NCI-H146 treated with DMSO at 0.1 percent for 48 hours (cell line): ENCODE measurements around the gene TLL1.

Experiments
- DNase-seq: peaks from one replicate; lab custom pipeline; 2025; ENCODE audit not compliant: unreplicated experiment; lab: John Stamatoyannopoulos, UW

TLL1 gene

DNA sequence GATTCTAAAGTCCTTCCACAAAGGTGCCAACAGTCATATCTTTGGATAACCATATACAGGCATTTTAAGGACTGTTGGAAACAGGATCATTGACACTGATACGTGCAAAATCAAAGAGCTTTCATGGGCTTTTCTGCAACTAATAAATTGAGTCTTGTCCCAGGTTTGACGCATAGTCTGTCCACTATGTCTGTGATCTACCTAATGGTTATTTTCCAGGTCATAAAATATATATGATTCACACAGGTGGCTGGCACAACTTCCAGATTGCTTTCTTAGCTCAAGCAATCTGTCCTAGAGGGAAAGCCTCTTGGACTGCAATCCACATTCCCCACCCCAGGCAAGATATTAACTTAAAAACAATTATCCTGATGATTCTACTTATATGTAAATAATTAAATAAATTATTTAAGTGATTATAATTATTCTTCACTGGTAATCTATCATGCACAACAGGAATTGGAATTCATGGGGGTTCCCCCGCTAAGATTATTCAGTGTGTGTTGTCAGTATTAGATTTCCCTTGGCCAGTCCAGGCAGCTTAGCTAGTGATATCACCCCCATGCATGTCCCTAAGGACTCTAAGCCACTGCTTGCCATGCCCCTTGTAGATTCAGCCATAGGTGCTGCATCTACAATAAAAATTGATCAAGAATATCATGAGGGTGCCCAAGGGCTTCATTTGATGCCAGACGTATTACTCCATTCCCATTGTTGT is 97.8 kb downstream of the TLL1 start:
- DNase-seq: no peak

DNA sequence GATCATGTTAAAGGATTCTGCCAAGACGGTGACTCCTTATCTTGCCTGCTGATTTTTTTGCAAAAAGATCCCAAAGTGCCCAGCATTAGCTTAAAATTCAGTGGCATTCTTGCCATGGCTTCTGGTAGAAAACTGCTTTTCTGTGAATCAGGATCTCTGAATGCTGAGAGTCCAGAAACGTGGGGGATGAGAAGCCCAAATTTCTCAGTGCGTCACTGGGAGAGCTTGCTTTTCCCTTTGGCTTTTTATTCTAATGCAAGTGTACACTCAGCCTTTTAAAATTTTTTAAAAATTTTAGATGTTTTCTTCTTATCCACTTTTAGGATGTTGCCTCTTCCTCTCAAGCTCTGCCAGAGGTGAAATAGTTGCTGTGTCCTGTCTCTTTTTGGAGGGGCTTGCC is 98.4 kb downstream of the TLL1 start:
- DNase-seq: no peak

DNA sequence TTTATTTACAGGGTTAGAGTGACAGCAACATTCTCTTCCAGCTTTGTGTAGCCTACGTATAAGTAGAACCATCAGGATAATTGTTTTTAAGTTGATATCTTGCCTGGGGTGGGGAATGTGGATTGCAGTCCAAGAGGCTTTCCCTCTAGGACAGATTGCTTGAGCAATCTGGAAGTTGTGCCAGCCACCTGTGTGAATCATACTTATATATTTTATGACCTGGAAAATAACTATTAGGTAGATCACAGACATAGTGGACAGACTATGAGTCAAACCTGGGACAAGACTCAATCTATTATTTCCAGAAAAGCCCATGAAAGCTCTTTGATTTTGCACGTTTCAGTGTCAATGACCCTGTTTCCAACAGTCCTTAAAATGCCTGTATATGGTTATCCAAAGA is 98.9 kb downstream of the TLL1 start:
- DNase-seq: no peak

DNA sequence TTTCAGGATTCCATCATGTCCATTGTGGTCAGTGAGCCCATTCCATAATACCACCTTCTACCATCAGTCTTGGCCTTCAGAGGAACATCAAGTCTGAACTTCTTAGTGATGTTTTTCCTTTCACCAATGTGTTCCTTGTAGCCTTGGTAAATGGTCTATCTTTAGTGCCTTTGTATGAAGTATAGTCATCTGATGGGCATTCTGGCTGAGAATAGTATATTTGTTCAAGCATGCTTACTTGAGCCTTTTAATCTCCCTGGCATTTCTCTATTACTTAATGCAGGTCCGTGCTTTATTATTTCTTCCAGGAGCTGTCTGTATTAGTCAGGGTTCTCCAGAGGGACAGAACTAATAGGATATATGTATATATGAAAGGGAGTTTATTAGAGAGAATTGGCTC is 99.7 kb downstream of the TLL1 start:
- DNase-seq: no peak

DNA sequence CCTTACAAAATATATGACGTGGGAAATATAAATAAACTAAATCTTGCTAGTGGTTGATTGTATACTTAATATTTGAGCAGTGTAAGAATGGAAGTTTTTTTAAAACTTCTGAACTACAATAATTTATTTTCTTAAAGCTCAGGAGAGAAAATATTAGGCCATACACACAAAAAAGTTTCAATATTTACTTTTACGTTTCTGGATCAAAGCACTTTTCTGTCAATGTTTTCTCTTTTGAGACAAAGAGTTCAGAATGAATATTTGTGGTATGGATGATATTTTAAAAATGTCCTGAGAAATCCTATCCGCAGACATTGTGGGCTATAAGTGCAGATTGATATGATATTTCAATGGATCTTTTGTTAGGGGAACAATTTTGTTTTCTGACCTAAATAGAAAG is 109.9 kb downstream of the TLL1 start:
- DNase-seq: no peak

DNA sequence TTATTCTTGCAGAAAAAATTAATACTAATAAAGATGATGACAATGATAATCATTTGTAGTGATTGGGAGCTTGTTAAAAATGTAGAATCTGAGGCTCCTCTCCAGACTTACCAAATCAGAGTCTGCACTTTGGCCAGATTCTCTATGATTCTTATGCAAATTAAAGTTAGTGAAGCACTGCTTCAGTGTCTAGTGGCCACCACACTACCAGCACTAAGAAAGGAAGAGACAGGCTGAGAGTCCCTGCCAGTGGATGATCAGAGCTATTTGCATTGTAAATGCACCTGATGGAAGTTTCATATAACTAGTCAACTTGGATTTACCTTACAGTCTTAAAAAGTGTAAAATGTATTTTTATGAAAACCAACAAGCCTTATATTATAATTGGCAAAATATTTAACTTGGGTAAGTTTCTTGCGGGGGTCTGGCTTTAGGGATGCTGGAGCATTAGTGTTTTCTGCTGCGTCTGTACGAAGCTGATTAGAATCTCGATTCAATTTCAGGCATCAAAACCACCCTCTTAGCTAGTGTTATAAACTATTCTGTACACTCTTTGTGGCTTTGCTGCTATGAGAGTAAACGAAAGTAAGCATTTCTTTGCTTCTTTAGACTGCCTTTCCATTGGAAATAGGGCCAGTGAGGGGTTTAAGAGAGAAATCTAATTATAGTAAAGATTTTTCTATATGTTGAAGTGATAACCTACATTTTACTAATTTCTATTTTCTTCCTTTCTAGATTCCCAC is 114.1 kb downstream of the TLL1 start:
- peak; percentile 41 for DNase-seq

DNA sequence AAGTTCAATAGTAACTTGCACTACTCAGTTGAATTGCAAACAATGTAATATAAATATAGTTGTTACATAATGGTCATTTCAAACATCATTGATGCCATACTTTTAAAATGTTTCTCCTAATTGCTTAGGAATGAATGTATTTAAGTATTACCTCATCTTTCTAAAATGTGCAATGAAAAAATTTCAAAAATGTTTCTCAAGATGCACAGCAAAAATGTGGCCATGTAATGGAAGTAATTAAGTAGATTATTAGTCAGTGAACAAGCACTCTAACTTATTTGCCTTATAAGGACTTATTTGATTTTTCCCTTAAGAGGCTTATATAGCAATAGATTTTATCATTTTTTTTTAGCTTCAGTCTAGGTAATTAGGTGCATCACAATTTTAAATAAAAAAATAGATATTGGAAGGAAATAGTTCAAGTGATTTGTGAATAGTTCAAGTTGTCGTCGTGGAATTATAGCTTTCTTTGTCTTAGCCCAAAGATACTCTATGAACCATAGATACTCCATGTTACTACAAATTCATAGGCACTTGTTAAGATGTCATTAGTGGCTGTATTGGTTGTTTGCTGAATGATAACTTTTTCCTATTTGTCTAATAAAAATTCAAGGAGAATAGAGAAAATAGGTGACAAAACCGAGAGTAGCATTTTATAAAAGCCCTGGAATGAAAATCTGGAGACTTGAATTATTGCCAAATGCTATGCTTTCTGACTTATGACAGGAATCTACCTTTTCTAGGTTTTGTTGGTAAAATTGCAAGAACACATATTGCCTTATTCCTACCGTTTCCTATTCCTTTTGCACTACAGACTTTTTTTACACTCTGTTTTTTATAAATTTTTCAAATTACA is 118.5 kb downstream of the TLL1 start:
- no peak for DNase-seq

DNA sequence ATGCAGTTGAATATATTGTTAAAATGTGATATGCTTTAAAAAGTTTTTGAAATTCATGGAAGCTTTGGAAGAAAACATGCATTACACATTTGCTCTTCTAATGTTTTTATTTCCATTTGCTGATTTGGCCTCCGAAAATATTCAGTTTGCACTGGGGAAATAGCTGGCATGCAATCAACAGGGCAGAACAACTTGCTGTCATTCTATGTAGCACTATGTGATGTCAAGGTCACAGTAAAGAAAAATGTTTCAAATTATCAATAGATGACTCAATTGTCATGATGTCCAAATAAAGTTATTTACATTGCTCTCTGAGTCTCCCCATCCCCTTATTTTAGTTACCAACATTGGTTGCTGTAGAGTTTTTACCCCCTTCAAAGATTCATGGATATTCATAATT is 119.2 kb downstream of the TLL1 start:
- no peak for DNase-seq

DNA sequence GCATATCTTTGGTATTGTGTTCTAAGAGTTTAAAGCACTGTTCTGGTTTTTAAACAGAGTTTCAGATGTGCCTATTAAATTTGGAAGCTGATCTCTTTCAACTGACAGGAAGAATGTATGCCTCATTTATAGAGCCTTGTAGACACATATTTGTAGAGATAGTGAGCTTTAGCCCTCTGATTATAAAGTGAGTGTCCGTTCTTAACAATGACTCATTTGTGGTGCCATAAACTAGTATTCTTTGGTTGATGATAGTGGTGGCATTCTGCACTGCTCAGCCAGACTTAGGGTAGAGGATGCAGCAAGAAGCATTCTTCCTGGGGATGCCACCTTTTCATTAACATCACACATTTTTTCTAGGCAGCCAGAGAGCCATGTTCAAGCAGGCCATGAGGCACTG is 121.7 kb downstream of the TLL1 start:
- DNase-seq: no peak

DNA sequence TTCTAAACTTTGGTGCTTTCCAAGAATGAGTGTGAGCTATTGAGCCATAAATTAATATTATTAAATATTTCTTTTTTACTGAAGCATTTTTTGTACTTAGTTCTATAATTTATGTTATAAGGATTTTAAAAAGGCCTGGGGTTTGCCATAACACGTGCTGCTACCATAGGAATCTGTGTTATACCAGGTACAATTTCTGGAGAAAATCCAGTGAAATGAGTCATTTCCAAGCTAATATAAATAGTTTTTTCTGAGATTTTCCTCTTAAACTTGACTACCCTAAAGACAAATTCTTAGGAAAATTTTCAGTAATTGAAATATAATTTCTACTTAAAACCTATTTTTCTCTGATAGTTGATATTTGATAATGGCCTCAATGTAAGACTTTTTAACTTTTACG is 130.8 kb downstream of the TLL1 start:
- DNase-seq: no peak

DNA sequence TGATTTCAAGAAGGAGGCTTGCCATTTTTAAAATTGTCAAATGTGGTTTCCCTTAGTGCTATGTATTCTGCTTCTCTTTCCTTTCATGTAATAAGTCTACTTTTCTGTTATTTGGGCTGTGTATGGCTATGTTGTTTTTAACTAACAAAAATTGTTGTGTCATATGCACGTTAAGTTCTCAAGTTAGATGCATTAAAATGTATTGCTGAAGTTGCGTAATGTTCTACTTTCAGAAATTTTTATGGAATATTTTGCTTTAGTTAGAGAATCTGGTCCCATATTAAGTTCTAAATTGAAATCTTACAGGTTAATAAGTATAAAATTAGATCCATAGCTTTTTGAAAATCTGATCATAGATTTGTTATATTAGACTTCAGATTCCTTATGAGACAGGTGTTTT is 133.2 kb downstream of the TLL1 start:
- DNase-seq: no peak

DNA sequence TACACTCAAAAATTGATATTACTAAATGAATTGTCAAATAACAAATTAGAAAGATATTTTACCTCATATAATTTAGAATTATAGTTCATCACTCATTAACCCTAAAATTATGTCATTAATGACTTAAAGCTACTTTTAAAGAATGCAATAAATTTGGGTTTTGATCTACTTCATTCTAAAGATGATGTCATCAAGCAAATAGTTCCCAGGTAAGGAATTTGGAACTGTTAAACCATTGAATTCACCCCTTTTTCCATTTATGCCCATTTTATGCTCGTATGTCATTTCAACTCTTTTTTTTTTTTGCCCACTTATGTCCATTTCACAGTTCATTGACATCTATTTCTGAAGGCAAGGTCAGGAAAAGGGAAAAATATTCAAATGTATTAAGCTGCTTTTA is 135.5 kb downstream of the TLL1 start:
- DNase-seq: no peak

DNA sequence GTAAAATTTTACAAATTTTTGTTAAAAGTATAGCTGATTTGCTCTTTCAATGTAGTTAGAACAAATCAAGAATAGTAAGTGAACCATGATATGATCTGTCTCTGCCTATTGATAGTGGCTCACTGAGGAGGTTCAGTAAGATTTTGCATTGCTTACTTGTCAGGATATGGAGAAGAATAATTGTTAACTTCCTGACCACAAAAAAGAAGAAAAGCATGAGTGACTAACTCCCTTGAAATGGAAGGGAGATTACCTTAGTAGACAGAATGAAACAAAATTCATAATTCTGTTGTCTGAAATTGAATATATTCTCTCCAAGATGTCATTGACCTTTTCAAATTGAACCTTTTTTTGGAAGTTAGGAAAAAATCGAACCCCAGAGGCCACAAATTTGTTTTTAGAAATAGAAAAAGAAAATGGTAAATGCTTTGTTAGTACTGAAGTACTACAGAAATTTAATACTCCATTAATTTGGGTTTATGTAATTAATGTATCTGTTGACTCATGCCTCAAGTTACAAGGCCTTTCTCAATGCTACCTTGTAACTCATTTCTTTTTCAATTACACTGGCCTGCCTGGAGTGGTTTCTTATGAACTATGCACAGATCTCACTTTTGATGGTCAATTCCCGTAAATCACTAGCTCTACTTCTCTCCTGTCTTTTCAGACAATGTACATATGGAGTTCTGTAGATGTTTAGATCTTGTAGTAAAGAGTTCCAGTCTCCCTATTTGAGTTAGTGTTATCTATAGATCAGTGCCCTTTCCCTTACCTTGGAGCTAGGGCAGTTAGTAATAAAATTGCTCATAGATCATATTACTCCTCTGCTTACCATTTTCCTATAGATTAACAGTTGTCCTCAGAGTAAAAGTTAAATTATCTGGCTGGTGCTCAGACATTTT is 139.3 kb downstream of the TLL1 start:
- DNase-seq: no peak

DNA sequence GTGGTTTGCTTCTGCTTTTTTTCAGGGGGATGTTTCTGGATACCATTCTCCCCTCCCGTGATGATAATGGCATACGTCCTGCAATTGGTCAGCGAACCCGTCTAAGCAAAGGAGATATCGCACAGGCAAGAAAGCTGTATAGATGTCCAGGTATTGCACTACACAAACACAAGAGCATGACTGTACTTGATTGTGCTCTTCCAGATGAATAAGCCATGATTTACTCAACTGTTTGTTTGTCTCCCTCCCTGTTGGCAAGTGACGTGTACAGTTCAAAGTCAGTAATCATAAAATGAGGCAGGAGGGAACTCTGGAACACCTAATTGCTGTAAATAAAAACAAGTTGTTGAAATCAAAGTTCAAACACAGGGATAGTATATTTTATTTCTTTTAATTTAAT is 141.4 kb downstream of the TLL1 start:
- no peak for DNase-seq

DNA sequence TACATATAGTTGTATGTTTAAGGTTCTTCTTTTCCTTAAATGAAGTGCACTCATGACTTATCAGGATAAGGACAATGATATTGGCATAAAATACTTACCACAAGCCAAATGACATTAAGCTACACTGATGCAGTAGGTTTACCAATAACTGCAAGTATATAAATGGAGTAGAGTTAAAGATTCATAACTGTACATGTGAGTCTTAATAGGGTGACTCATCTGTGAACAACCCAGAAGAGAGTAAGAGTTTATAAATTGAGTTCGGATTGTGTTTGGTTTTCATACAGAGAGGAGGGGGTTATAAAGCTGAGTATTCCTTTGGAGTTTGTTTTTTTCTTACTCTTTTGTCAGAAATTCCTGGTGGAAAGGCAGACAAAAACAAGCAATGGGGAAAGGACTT is 144.8 kb downstream of the TLL1 start:
- no peak for DNase-seq

DNA sequence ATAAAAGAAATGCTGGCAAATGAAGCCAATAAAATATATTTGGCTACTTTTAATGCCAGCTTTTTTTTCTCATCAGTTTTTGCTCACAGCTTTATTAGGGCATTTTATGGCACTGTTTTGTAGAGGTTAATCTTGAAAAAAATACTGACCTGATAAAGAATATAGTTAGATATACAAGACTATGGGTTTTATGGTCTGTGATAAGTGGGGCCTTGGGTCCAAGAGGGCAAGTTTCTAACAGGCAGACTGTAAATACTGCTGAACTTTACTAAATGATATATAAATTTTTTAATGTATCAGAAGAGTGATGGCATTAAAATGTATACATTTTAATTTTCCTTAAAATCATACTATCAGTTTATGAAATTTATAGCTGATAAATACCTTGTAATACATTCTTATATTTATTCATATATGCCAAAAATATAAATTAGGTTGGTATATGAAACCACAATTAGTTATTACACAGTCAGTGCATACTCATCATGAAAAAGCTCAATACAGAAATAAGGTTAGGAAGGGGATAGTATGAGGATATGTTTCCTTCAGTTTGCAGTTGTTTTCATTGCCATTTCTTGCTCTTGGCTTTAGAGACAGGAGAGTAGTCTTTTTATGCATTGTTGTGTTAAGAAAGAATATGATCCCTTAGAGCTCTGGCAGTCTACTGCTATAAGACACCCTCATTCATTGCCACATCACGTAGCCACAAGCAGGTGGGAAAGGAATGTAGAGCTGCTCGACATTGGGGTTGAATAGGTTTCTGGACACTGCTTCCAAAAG is 146.6 kb downstream of the TLL1 start:
- DNase-seq: no peak

DNA sequence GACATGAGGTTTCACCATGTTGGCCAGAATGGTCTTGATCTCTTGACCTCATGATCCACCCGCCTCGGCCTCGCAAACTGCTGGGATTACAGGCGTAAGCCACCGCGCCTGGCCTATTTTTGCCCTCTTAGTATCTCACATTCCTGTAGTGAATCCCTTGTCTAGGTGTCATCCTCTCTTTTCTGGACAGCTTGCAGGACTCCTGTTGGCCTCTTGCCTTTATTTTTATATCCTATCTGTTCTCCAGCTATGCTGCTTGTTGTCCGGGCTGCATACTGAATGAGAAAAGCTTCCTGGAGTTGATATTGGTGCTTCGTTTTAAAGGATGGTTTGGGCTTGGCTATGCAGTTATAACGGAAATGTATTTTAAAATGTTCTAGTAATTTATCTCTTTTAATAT is 148.6 kb downstream of the TLL1 start:
- no peak for DNase-seq

DNA sequence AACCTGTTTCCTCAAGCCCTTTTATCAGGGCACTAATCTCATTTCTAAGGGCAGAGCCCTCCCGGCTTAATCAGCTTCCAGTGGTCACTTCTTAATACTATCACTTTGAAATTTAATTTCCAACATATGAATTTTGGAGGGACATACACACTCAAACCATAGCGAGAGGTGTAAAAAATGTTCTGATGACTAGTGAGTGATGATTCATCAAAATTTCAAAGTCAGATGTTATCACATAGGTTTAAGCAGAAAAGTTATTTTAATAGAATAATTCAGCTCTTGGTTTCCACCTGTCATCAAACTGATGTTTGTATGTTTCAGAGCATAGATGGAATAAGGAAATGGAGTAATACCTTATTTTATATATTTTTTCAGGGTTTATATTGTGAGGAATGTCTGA is 161.9 kb downstream of the TLL1 start:
- no peak for DNase-seq

DNA sequence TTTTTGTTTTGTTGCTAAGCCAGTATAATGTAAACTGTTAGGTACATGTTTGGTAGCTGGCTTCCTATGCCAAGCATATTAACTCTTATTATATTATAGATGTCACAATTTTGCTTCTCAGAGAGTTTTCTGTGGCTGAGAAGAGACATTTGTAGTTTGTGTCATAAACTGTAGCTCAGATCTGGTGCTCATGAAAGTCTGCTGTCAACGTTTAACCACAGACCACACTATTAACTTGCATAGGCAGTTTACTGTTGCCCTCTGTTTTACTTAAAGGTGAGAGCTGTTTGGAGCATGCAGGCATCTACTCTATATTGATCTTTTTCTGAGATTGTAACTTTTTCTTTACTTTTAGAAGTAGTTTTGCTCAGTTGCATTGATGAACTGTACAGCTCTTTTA is 166.8 kb downstream of the TLL1 start:
- no peak for DNase-seq

DNA sequence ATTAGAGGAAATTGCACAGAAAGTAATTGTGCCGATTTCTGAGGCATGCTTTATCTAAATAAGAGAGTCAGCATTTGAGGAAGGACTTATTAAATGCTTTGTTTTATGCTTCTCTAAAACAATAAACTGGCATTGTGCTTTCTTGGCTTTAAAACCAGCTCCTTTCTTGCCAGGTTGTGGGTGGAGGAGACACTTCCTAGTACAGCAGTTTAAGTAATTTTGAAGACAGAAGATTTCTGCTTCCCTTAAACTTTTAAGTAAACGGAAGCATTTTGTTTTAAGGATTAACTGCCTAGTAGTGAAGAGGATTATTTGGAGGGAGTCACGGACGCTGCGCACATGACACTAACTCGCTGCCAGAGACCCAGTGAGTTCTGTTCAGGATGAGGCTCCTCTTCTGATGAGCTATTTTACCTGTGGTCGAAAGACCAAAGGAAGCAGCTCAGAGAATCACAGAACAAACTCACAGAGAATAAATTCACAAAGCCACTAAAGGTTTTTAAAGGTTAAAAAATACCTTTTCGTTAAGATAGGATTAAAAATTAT is 169.5 kb downstream of the TLL1 start:
- no peak for DNase-seq
